ENCODE measurements around the gene CRYGS.

Gene CRYGS

DNA sequence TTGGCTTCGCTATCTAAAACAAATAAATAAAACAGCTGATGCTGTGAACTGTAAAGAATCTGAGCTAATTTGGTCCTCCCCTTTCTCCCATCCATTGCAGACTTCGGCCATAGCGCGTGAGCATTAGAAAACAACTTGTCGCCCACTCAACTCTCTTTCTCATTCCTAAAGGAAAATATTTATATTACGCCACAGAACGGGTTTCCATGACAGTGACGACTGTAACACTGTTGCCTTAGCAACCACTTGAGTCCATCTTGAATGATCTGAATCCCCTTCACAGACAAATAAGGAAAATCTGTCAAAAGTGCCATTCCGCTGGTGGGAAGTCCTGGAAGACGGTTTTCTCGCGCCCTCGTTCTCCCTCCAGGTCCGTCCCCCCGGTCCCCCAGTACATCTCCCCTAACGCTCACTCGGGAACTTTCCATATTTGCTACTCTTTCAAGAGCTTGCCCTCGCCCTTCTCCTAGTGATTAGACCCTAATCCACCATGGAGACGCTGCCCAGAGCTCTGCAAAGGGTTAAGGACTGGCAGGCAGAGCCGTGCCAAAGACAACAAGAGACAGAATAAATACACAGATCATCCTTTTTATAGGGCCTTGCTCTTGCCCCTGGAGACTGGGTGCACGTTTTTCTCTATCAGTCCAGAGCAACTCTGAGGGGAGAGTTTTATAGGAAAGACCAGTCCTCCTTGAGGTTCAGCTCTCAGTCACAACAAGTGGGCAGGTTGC is 50.5 kb downstream of the CRYGS start:
- no peak for DNase-seq

DNA sequence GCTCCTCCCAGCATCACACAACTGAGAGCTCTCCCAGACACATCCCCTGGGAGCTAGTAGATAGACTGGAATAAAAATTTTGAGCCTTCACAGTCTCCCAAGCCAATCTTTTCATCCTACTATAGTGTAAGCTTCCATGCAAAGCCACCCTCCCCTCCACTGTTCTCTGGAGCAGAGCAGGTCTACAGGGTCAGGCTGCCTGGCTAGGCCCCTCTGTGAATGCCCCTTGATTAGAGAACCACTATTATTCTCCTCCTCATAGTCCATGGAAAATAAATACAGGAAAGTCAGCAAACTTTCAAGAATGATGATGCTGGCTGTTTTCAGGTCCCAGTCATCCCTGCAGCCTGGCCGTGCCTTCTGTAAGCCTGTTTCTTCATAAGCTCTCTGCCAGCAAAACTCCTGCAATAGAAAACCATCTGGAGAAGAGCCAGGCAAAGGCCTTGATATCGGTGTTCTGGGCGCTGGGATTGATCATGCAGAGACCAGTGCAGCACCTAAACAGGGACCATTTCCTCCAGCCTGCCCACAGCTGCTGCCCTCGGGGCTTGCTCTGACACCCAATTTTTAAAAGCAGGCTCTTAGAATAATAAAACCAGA is 51.7 kb downstream of the CRYGS start:
- no peak for DNase-seq

DNA sequence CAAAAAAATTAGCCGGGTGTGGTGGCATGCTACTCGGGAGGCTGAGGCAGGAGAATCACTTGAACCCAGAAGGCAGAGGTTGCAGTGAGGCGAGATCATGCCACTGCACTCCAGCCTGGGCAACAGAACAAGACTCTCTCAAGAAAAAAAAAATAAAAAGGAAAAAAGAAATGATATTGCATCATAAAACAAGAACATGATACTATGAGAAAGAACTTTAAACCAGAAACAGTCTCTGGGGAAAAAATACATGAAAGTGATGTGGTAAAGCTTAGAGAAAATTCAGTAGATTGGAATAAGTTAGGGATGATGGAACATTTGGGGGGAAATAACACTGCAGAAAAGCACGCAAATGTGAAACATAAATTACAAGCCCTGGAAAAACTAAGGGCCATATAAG is 54.7 kb downstream of the CRYGS start:
- DNase-seq: no peak

Data from nucleus accumbens (tissue), 56 donors.